NCI-H187 (cell line): ENCODE results near the gene FAM171A1.
"Not testable (repeated sequence)": the region's sequence is repeated elsewhere in the genome, so short reads cannot be mapped to it uniquely, and the experiment has no call there.

Experiments
- DNase-seq, 2 experiments: peaks; one replicate each; lab custom pipeline; 2025; lab: John Stamatoyannopoulos, UW

Gene FAM171A1

DNA sequence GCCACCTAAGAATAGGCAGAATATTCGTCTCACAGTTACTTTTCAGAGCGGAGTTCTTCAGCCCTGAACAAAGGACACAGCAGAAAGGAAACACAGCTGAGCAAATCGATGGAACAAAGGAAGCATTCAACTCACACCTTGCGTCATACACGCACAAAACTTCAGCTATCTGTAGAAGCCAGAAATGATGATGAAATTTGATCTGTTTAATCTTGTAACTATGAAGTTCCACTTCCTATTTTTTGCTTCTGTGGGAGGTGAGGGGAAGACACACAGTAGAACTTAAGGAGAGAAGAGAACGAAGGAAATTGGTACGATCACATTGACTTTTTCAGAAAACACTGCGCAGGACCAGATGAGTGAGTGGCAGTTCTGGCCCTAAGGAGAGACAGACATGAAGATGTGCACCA, 26.2 kb downstream of the FAM171A1 start:
- DNase-seq = no peak

DNA sequence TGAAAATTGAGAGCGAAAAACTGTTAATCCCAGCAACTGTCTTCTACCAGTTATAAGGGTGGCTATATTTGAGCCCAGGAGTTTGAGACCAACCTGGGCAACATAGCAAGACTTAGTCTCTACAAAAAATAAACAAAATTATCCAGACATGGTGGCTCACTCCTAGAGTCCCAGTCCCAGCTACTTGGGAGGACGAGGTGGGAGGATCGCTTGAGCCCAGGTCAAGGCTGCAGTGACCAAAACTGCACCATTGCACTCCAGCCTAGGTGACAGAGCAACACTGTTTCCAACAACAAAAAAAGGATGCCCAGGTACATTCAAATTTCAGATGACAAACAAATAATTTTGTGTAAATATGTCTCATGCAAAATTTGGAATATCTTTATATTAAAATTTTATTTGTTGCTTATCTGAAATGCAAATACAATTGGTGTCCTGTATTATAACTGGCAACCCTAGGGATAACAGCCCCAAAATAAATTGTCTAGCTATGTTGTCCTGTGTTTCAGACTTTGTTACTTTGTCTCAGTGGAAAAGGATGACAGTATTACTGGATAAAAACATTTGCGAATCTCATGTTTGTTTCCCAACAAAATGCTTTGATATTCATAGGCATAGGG, 26.7 kb downstream of the FAM171A1 start:
- DNase-seq = no peak

DNA sequence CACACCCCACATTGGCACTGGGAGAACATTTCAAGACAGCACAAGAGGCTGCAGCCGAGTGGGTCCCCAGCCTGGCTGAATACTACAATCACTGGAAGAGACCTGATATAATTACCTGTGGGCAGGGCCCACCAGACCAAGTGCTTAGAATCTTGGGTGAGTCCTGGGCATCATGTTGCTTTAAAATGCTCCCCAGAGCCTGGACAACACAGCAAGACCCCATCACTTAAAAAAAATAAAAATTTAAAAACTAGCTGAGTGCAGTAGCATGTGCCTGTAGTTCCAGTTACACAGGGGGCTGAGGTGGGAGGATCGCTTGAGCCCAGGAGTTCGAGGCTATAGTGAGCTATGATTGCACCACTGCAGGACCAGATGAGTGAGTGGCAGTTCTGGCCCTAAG, 28.1 kb downstream of the FAM171A1 start:
- DNase-seq = no peak

DNA sequence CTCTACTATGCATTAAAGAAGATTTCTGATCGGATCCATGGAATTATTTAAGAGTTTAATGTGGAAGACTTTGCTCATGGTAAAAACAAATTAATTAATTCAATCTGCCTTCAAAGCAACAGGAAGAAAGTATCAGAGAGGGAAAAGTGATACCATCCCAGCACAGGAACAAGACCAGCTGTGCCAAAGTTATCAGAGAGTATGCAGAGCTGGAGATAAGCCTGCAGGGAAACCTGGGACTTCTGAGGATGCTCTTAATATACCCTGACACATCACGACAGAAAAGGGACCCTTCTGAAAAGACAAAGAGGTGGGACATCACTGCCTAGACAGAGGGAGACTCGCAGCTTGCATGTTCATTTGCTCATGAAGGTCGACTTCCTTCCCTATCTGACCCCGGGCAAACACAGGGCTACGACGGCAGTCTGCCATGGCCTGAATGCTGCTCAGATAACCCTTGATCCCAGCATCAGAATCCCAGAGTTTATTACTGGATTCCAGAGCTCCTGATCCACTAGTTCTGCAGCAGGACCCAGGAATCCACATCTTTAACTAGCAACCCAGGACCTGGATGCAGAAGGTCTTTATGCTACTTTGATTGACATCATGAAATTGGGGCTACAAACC, 29.5 kb downstream of the FAM171A1 start:
- no peak for DNase-seq

DNA sequence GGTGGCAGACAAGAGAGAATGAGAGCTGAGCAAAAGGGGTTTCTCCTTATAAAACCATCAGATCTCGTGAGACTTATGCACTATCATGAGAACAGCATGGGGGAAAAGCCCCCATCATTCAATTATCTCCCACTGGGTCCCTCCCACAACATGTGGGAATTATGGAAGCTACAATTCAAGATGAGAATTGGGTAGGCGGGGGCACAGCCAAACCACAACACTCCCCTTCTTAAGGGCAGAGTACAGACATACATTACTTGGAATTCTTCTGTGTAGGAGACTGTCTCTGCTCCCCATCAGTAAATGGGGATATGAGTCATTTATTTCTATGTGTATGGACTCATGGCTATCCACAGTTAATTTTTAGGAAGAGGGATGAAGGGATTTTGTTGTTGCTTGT, 31.2 kb downstream of the FAM171A1 start:
- no peak for DNase-seq

DNA sequence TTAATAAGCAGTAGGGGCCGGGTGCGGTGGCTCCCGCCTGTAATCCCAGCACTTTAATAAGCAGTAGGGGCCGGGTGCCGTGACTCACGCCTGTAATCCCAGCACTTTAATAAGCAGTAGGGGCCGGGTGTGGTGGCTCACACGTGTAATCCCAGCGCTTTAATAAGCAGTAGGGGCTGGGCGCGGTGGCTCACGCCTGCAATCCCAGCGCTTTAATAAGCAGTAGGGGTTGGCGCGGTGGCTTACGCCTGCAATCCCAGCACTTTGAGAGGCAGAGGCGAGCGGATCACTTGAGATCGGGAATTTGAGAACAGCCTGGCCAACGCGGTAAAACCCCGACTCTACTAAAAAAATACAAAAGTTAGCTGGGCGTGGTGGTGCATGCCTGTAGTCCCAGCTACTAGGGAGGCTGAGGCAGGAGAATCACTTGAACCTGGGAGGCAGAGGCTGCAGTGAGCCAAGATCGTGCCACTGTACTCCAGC, 33.6 kb downstream of the FAM171A1 start:
- DNase-seq = not testable (repeated sequence)

DNA sequence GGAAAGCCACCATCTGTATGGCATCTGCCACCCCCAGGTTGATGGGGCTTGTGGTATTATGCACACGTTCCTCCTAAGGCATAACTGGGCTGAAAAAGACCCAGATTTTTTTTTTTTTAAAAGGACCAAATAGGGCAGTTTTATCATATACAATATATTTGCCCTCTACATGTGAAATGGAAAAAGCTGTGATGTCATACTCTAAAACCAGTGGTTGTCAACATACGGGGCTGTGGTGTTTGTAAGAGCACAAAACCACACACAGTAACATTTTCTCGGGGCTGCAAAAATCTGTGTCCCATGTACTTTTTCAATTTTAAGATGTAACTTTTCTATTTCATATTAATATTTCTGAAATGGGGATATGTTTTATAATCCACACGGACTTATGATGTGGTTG, 34.9 kb downstream of the FAM171A1 start:
- no peak for DNase-seq

DNA sequence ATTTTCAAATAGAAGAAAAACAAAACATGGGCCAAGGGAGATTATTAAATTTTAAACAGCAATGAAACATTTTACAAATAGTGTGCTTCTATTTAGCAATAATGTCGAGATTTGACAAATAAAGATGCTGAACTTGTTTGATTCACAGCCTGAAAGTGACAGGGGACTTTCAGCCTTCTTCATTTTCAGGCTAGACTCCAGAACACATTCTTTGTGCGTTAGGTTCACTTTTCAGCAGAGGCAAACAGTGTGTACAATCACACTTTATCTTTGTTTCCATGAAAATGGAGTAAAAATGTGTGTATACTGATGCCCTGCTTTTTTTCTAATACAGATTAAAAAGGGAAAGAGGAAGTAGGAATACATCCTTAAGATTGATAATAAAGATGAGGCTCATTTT, 35.6 kb downstream of the FAM171A1 start:
- no peak for DNase-seq

DNA sequence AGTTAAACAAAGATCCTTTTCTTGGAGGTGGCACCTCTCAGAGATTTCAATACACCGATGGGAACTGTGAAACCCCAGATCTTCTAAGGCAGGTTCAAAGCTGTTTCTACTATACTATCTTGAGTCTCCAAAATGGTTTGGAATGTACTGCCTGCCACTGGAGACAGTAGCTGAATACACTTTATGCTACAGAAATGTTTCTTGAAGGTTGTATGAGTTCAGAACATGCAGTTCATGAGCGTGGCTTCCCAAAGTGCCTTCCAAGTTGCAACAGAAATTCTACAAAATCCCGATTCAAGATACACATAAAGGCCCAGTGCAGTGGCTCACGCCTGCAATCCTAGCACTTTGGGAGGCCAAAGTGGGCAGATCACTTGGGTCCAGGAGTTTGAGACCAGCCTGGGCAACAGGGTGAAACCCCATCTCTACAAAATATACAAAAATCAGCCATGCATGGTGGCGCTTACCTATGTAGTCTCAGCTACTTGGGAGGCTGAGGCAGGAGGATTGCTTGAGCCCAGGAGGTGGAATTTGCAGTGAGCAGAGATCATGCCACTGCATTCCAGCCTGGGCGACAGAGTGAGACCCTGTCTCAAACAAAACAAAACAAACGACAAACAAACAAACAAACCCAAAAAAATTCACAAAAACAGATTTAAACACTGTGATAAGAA, 36.3 kb downstream of the FAM171A1 start:
- DNase-seq = no peak

DNA sequence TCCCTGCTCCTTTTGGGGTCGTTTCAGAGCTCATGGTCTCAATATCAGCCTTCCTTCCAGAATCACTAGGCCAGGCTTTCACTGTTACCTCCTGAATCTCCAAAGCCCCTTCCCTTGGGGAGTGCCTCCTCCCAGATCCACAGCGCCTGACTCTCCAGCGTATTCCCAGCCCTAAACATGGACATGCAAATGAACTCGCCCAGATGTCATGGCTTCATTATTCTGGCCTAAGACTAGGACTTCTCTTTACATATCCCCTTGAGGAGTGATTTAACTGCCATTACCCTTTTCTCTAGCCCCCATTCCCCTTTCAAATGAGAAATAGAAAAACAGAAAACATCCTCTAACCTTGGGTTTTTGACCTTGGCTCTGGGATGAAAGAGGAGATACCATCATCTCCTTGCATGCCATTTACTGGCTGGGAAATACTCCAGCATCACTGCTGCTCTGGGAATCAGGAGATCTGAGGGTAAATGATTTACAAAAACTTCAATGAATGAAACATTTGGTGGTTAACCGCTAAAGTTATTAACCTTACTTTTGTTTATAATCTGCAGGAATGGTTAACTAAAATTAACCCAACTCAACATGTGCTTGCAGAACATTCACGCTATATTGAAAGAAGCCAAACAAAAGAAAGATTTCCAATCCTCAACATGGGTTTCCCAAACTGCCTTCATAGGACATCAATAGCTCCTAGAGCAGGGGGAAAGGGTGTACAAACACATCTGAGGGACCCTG, 37.0 kb downstream of the FAM171A1 start:
- no peak for DNase-seq

DNA sequence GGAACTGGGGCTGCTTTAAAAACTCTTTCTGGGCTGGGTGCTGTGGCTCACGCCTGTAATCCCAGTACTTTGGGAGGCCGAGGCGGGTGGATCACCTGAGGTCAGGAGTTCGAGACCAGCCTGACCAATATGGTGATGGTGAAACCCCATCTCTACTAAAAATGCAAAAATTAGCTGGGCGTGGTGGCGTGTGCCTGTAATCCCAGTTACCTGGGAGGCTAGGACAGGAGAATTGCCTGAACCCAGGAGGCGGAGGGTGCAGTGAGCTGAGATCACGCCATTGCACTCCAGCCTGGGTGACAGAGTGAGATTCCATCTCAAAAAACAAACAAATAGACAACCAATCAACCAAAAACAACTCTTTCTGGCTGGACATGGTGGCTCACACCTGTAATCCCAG, 37.9 kb downstream of the FAM171A1 start:
- DNase-seq = not testable (repeated sequence)

DNA sequence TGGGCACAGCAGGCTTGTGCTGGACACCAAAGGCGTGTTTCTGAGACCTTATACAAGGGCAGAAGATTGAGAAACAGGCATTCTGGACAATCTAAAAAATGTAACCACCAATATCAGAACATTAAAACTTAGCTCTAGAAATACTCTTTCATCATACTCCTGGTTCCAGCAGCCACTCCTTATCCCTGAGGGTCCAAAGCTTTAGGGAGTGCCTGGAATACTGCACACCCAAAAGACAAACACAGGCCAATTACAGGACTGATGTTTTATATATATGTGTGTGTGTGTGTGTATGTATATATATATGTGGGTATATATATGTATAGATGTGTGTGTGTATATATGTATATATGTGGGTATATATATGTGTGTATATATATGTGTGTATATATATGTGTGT, 39.6 kb downstream of the FAM171A1 start:
- DNase-seq = no peak

DNA sequence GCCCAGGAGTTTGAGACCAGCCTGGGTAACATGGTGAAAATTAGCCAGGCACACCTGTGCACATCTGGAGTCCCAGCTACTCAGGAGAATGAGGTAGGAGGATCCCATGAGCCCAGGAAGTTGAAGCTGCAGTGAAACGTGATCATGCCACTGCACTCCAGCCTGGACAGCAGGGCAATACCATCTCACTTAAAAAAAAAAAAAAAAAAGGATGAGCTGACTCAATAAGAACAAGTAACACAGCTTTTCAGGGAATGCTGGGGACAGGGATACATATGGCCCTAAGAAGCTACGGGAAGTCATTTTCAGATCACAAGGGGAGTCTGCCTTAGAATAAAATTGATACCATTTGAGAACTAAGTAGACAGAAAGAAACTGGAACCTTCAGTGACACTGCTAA, 41.7 kb downstream of the FAM171A1 start:
- no peak for DNase-seq

DNA sequence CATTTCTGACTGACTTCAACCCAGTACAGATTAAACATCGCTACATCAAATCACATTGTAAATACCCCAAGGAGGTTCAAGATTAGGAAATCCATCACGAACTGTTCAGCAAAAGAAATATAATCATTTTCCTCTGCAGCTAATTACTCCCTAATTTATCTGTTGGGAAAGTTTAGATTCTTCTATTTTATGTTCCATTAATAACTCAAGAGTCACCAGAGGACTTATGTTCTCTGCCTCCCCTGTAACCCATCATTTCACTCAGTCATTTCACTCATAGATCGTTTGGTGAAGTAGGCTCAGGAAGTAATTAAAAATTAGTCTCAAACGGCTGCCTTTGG, 45.2 kb downstream of the FAM171A1 start:
- no peak for DNase-seq

DNA sequence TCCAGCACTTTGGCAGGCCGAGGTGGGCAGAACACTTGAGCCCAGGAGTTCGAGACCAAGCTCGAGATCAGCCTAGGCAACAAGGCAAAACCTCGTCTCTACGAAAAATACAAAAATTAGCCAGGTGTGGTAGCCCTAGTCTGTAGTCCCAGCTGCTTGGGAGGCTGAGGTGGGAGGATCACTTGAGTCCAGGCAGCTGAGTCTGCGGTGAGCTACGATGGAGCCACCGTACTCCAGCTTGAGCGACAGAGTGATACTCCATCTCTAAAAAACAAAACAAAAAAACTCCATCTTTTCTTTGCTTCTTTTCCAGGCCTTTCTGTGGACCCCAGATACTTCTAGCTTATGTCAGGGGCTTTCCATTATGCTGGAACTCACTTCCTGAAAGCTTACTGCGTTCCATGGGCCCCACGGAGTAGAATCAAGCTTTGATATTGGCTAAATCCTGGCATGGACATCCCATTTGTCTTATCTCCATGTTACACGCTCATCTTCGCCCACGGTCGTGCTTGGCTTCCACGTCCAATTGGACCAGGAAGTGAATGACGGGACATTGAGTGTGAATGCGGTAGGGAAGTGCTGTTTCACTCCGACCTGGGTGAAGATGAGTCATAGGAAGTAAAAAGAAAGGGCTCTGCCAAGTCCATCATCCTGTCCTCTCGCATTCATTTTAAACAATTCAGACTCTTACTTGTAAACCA, 45.7 kb downstream of the FAM171A1 start:
- DNase-seq = no peak

DNA sequence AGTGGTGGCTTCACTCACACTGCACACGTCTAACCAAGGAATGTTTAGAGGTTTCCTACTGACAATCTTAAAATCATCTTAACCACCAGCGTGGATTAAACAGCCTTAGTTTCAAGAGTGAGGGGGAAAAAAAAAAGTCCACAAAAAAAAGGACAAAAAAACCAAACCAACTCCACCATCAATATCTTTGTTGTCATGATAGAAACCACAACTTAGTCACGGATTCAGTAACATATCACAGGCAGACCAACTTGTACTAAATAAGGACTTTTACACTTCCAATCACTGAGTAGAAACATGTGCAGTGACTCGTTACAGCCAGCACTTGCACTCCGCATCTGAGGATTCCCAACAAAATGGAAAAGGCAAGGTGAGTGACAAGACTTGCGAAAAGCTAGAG, 46.5 kb downstream of the FAM171A1 start:
- no peak for DNase-seq

DNA sequence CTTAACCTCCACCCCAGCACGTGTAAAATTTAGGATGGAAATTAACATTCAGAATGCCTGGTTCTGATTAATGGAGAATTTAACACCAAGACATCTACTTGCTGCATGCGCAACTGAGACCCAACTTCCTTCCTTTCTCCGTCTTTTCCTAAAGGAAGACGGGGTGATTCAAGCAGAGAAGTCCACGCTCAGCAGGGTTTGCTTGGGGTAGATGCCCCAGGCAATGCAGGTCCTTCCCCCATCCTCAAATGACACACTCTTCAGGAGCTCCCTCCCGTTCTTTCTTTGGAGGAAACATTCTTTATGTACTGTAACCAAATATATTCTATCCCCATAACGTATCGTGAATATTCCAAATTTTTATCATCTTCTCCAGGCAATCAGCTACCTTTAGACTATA, 47.0 kb downstream of the FAM171A1 start:
- DNase-seq = no peak

DNA sequence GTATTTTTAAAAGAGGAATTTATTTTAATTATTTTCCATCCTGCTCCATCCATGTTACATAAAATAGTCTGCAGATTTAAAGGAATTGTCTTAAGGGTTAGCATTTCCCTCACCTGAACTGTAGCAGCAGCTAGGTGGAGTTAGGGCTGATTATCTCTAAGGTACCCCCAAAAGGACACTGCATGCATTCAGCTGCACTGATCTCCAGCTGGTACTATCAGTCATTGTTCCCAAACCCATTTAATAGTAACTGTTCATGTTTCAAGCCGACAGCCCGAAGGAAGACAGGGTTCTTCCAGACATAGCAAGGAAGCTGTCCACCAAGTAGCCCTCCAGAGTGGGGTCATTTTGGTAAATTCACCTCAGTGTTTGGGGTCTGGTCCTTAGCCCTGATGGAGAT, 48.7 kb downstream of the FAM171A1 start:
- DNase-seq = no peak

DNA sequence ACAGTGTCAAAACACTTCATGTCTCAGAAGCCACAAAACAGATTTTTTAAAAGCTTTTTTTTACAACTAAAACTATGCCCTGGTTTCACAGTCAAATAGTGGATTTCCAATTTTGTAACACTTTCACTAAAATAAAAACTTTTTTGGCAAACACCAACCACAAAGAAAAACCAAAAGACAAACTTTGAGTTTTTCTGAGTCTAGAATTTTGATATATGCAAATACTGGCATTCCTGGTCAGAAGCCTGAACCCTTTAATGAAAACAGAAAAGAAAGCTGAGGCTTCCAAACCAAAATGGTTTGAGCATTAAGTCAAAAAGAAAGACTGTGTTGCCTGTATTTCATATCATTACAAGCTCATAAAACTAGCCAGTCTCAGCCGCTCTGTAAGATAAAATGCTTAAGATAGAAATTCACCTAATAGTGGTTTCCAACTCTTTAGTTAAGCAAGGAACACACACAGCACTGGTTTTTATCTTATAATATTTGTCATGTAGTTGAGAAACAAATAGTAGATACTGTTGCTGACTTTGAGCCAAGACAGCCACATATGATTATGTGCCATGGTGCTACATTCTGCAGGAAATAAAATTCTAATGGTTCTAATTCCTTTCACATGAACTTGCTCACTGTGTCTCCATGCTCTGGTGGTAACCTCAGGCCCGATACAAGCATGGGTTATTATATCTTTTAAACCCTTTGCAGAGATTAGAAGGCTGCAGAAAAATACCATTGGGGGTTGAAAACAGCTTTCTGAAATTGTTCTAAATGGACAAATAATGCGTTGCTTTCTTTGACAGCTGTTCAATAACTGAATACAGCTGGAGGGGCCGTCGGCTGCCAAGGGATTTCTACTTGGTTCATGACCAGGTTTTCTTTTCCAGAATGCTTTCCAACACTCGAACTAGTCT, 49.4 kb downstream of the FAM171A1 start:
- no peak for DNase-seq

DNA sequence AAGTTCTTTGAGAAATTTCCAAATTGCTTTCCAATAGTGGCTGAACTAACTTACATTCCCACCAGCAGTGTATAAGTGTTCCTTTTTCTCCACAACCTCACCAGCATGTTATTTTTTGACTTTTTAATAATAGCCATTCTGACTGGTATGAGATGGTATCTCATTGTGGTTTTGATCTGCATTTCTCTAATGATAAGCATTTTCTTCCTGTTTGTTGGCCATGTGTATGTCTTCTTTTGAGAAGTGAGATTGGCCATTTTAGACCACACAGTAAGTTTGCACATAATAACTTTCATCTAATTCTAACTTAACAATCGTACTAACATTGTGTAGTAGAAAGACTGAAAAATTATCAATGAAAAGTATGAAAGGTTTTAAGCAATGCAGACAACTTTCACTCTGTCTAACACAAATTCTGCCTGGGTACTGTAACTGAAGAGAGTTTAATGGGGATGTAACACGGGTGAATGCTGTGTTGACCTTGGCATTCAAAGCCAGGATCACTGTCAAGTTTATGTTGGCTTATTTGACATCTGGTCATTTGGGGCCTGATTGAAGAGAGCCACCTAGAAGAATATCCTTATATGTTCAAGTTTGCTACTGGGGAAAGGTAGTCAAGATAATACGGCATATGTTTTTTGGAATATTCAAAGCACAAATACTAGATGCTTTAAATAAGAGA, 50.4 kb downstream of the FAM171A1 start:
- no peak for DNase-seq

DNA sequence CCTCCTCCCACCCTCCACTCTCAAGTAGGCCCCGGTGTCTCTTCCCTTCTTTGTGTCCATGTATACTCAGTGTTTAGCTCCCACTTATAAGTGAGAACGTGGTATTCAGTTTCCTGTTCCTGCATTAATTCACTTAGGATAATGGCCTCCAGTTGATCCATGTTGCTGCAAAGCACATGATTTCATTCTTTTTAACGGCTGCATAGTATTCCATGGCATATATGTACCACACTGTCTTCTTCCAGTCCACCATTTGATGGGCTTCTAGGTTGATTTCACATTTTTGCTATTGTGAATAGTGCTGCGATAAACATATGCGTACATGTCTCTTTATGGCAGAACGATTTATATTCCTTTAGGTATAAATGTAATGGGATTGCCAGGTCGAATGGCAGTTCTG, 51.0 kb downstream of the FAM171A1 start:
- DNase-seq = no peak
